DMS79 (cell line): ENCODE results near the gene FASTK.
A peak's percentile ranks its signal among the peaks of the same experiment; 100 is the strongest.

Experiments used
- DNase-seq: peaks from one replicate; lab custom pipeline; 2025; lab: John Stamatoyannopoulos, UW

FASTK gene

GRCh38 chr7:151064454-151064853, 16.2 kb downstream of the FASTK start:
- no peak for DNase-seq

DNA sequence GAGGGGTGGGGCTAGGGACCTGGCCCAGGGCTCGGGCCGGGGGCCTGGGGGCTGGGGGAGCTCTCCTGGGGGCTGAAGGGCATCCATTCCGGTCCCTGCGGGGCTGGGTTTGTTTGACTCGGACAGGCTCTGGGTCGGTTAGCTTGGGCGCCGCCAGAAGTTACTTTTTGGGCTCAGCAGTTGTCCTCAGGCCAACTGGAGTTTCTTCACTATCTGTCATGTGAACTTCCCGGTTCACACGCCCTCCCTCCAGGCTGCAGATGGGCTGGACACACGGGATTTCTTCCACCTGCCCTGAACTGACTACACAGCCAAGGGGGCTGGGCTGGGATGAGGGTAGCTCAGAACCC, 17.4 kb downstream of the FASTK start:
- no peak for DNase-seq

DNA sequence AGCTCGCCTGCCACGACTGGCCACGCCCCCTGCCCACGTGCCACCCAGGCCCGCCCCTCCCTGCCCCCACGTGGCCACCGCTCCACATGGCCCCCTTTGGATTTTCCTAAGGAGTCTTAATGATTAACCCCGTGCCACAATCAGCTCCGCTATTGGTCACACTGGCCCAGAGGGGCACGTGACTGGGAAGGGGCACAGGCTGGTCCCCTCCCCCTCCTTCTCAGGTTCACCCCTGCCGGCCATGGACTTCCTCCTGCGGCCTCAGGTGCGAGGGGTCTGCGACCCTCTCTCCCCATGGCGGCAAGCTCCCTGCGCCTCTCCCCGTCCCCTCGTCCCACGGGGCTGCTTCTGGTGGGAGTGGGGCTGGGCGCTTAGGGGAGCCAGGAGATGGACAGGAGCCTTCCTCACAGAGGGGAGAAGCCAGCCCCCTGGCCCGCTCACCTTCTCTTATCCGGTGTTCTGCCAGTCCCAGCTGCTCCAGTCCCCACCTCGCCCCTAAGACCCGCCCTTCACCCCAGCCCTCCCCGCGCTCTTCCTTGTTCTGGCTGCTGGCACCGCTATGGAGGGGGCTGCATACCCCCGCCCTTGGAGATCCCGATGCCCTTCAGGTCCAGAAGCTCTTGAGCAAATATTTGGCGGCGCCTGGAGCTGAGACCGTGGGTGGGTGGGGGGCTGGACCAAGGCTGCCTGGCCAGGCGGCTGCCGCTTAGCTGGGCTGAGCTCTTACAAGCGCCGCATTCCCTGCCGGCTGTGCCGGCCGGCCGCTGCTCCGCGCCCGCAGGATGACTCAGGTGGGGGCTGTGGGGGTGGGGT, 18.0 kb downstream of the FASTK start:
- no peak for DNase-seq

DNA sequence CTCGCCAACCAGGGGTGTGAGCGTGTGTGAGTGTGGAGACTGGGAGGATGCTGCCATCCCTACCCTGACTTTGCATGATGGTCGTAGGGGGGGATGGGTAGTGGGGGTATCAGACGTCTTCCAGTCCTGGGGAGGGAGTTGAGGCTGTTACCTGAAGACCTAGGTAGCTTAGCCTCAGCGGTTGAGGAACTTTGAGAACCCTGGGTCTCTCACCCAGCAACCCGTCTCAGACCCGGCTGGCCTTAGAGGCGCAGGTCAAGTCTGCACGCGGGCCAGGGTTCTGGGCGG, 18.6 kb downstream of the FASTK start:
- DNase-seq, result no peak

DNA sequence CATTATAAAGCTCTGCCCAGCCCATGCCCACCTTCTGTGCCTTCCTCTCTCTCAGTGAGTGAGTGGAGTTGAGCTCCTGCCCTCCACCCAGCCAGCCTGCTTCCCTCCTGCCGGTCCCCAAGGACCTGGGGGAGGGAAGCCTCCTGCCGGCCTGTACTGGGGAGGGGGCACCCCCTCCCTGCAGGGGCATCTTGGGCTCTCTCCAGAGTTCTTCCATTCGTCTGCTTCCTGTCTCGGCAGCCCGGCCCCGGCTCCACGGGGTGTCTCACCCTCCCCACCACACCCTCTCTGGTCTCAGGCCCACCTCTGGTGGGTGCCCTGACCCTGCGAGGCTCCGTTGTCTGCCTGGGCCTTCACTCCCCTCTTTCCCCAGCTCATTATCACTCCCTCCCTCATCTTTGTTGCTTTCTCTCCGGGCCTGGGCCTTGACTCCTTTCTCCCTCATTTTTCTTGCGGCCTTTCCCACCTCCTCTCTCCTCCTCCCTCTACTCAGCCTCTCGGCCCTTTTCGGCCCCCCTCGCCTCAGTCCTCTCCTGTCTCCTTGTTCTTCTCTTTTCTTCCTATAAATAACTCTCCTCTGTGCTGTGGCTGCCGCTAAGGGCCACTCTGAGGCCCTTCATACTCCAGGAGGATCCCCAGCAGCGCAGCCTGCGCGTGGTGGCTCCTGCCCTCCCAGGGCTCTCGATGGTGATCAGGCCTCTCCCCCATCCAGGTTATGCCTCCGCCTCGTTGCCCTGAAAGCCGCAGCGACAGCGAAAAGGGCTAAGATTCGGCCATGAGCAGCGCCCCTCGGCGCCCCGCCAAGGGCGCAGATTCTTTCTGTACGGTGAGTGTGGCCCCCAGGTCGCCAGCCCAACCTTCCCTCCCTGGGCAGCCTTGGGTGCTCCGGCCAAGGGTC, 19.1 kb downstream of the FASTK start:
- no peak for DNase-seq

- no peak for DNase-seq
Observed at GRCh38 chr7:151060416-151061212, 20.0 kb downstream of the FASTK start.

DNA sequence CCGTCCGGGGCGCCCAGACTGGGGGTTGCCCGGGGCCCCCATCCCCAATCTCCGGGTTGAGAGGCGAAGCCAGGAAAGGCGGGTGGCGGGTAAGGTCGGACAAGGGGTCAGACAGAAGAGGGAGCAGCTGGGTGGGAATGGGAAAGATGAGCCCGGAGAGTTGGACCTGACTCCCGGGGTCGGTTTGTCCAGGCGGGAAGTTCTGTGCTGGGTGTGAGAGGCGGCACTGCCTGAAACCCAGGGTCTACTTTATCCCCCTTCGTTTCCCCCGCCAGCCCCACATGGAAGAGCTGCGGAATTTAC, 20.5 kb downstream of the FASTK start:
- DNase-seq, result no peak

- no peak for DNase-seq
Observed at GRCh38 chr7:151059367-151060112, 21.1 kb downstream of the FASTK start, which contains the start of gene SLC4A2. TSS of gene SLC4A2 (plus strand) at chr7:151059589. CDS start at chr7:151061988, 2,399 bp downstream.

GRCh38 chr7:151058781-151059366, 21.7 kb downstream of the FASTK start:
- peak; percentile 51 for DNase-seq

- DNase-seq, result peak; percentile 98
Observed at GRCh38 chr7:151057989-151058780, 22.4 kb downstream of the FASTK start.

DNA sequence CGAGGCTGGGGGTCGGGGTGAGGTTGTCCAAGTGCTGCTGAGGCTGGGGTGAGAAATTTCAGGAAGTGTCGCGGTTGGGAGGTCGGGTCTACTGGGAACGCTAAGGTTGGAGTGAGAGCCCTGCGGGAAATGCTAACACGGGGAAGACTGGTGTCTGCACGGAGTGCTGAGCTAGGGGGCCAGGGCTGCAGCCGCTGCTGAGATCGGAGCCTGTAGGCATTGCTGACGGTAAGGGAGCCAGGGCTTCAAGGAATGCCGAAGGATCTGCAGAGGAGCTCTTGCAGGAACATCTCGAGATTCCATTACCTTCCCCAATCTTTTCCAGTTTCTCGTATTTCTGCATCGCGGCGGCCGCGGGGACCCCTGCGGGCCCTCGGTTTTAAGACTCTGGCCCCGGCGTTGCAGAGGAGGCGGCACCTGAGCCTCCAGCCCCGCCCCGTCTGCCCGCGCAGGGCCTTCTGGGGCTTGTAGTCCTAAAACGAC, 23.1 kb downstream of the FASTK start, which contains the start of gene CDK5:
Gene CDK5, minus strand, starts transcription at position 392 of the 483 bp plus-strand sequence. Its CDS starts 49 bp downstream, at position 343.
- DNase-seq, result no peak

DNA sequence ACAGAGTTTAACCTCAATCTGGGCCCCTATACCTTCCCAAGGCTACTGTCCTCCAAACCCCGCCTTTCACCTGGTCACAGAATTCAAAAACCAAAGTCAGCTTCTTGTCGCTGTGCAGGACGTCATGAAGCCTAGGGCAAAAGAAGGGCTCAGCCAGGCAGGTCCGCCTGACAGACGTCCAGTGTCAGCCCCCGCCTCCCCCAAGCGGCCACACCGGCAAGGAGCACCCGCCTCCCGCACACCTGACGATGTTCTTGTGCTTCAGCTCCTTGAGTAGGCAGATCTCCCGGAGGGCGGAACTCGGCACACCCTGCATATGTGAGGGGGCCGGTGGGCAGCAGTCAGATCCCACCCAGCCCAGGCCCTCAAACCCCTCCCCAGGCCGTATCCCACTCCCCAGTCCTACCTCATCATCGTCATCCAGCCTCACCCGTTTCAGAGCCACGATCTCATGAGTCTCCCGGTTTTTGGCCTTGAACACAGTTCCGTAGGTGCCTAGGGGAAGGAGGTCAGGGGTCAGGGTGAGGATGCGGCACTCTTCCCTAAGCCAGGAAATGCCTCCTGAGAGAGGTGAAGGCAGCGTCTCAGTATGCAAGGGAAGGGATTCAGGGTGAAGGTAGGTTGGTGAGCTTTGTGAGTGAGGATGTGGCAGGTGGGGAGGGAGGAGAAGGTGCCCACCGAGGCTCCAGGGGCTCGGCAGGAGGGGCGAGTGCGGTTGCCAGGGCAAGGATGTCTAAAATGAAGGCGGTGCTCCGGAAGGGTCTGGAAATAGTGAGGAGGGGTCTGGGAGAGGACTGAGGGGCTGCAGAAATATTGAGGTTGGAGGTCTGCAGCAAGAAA, 23.7 kb downstream of the FASTK start:
- no peak for DNase-seq

GRCh38 chr7:151056283-151056665, 24.3 kb downstream of the FASTK start:
- DNase-seq, result no peak

- DNase-seq, result no peak
Observed at GRCh38 chr7:151053751-151054150, 26.9 kb downstream of the FASTK start.

GRCh38 chr7:151053096-151053495, 27.5 kb downstream of the FASTK start:
- no peak for DNase-seq

- DNase-seq, result no peak
Observed at GRCh38 chr7:151051108-151051507, 29.5 kb downstream of the FASTK start.

- no peak for DNase-seq
Observed at GRCh38 chr7:151048911-151049463, 31.6 kb downstream of the FASTK start.

DNA sequence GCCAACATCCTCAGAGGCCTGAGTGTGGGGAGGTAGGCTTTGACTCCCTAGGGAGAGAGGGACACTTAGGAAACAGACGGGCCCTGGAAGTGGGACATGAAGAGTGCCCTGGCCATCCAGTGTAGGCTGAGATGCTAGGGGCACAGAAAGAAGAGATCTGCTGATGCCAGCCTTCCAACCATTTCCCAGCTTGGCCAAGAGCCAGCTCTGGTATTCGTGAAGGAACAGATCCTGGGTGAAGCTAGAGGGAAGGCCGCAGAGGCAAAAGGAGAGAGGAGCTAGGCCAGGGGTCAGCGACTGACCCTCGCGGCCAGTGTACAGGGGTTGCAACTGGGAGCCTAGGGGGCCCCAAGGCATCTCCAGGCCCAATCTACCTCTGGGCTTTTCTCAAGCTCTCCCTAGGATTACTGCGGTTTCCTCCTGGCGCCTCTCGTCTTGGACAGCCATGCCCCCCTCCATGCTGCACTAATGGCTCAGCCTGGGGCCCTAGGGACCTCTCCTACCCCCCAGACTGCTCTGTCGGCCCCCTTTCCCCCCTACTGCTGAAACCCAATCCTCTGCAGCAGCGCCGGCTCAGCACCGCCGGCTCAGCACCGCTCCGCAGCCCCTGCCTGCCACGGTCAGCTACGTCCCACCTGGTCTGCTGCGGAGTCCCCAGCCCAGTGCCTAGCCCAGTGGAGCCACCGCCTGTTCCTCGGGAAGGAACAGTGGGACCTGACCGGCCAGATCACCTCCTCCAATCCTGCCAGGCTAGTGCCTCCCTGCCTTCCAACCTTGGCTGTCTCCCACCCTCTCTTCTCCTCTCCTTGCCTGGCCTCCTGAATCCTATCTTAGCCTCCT, 32.4 kb downstream of the FASTK start, which contains the start of gene ASIC3:
Gene ASIC3, plus strand, starts transcription at position 556 of the 840 bp plus-strand sequence. CDS start 355 bp downstream, outside the sequence.
- no peak for DNase-seq
